PFSK-1 (cell line): Measurements from ENCODE around the gene RAMACL.

Experiments used
- FOXP2 ChIP-seq: optimal IDR thresholded peaks from 2 replicates; pipeline ENCODE3; 2011; ENCODE audit warnings: borderline replicate concordance, control low read depth, inconsistent platforms; ENCODE audit not compliant: insufficient read depth; ENCODE audit errors: extremely low read length, extremely low read depth
- POLR2AphosphoS5 ChIP-seq: IDR thresholded peaks from 2 replicates; pipeline ENCODE4 v1.6.1; 2012; ENCODE audit warnings: low read depth, mild to moderate bottlenecking, control low read depth, low read length, moderate library complexity
- SIN3A ChIP-seq: IDR thresholded peaks from 2 replicates; pipeline ENCODE4 v1.6.1; 2012; ENCODE audit warnings: mild to moderate bottlenecking, low read length, moderate library complexity, borderline replicate concordance; ENCODE audit not compliant: insufficient read depth
- TAF1 ChIP-seq: IDR thresholded peaks from 2 replicates; pipeline ENCODE4 v1.6.1; 2012; ENCODE audit warnings: low read length, control low read depth, borderline replicate concordance; ENCODE audit not compliant: insufficient read depth
- TF ChIP-seq, protein P1 (sequence below), 2 experiments: IDR thresholded peaks; 2 replicates each; pipeline versions ENCODE4 v1.6.1 to v1.8.0; 2011 to 2012; ENCODE audit warnings: low read depth in 2 of 2, low read length in 2 of 2, control low read depth in 1 of 2, inconsistent platforms in 1 of 2, mild to moderate bottlenecking in 1 of 2, moderate library complexity in 1 of 2; ENCODE audit not compliant: insufficient read depth in 1 of 2

DNA sequence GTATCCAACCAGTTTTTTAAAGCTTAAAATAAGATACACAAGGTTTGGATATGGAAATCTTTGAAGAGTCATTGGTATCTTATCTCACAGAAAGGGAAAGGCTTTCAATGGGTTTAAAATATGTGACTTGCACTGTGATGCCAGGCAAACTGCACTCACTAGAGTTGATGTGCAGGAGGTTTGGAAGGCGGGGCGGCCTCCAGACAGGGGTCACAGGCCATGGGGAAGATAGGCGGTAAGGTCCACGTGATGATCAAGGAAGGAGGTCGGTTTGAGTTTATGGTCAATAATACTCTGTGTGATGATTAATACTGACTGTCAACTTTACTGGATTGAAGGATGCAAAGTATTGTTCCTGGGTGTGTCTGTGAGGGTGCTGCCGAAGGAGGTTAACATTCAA, 9.5 kb upstream of the RAMACL start:
- TF ChIP-seq TAF1, result no peak
- TF ChIP-seq POLR2AphosphoS5, result no peak
- TF ChIP-seq, protein P1, sequence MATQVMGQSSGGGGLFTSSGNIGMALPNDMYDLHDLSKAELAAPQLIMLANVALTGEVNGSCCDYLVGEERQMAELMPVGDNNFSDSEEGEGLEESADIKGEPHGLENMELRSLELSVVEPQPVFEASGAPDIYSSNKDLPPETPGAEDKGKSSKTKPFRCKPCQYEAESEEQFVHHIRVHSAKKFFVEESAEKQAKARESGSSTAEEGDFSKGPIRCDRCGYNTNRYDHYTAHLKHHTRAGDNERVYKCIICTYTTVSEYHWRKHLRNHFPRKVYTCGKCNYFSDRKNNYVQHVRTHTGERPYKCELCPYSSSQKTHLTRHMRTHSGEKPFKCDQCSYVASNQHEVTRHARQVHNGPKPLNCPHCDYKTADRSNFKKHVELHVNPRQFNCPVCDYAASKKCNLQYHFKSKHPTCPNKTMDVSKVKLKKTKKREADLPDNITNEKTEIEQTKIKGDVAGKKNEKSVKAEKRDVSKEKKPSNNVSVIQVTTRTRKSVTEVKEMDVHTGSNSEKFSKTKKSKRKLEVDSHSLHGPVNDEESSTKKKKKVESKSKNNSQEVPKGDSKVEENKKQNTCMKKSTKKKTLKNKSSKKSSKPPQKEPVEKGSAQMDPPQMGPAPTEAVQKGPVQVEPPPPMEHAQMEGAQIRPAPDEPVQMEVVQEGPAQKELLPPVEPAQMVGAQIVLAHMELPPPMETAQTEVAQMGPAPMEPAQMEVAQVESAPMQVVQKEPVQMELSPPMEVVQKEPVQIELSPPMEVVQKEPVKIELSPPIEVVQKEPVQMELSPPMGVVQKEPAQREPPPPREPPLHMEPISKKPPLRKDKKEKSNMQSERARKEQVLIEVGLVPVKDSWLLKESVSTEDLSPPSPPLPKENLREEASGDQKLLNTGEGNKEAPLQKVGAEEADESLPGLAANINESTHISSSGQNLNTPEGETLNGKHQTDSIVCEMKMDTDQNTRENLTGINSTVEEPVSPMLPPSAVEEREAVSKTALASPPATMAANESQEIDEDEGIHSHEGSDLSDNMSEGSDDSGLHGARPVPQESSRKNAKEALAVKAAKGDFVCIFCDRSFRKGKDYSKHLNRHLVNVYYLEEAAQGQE (IDR thresholded peaks at IDR 0.05; ENCODE audit: insufficient read depth in 1 of 2, low read depth in 2 of 2, low read length in 2 of 2), result no peak
- no peak for TF ChIP-seq FOXP2
- no peak for TF ChIP-seq SIN3A
